GM12878 (cell line): ENCODE measurements around the gene P2RX6. TPM values are rescaled to one million over a fixed set of nuclear protein-coding genes. Genes with fewer than 3 reads are reported as not detected.

Experiments used
- ATAC-seq: fragments of 200-7000 bp; cut with Tn5 transposase; 3 replicates; pipeline ENCODE4 v1.9.1; 2020; ENCODE audit warnings: mild to moderate bottlenecking, moderate library complexity
- BruUV-seq: library from RNA; stranded (reverse); fragments of 400-500 nt; replicated peaks from 2 replicates; lab custom pipeline; 2021; lab: Mats Ljungman, UMichigan
- CTCF ChIA-PET: fragments of 300-600 bp; sonication (Branson Sonifier 250); formaldehyde crosslinking; extraction: SDS; loops from one replicate; lab custom pipeline; 2021; ENCODE audit warnings: inconsistent platforms; lab: Yijun Ruan, JAX
- POLR2A ChIA-PET: fragments of 350-600 bp; formaldehyde crosslinking; extraction: SDS; loops from one replicate; lab custom pipeline; 2021; ENCODE audit warnings: inconsistent platforms; lab: Charles Lee
- RAD21 ChIA-PET: fragments of 300-600 bp; sonication (Branson Sonifier 250); formaldehyde crosslinking; loops from one replicate; lab custom pipeline; 2023; ENCODE audit warnings: antibody characterized with exemption; ENCODE audit not compliant: unreplicated experiment; lab: Charles Lee
- SMC1A ChIA-PET: fragments of 300-600 bp; sonication (Branson Sonifier 250); formaldehyde crosslinking; loops from one replicate; lab custom pipeline; 2023; ENCODE audit not compliant: unreplicated experiment, uncharacterized antibody; lab: Charles Lee
- DNase-seq: peaks from one replicate; pipeline ENCODE4 v3.0.0-alpha.2; 2011; ENCODE audit warnings: low read depth, low spot score
- FAIRE-seq: peaks from 3 replicates; lab custom pipeline; 2011; peaks lifted over from hg19 to GRCh38; lab: Jason Lieb, UNC
- H2AFZ ChIP-seq: 2 replicates; pipeline ENCODE4 v1.6.0; 2011; ENCODE audit warnings: low read depth, low read length, control low read depth; ENCODE audit not compliant: control insufficient read depth
- H3K27ac ChIP-seq: 2 replicates; pipeline ENCODE4 v1.5.1; 2011; ENCODE audit warnings: control low read depth; ENCODE audit not compliant: control insufficient read depth, insufficient read depth
- H3K27me3 ChIP-seq, 2 experiments: replicated peaks in 1 of 2; 2 replicates each; pipeline versions ENCODE4 v1.6.0 to v1.6.1; 2011; ENCODE audit warnings: low read length in 1 of 2; ENCODE audit not compliant: control insufficient read depth in 2 of 2, insufficient read depth in 2 of 2
- H3K36me3 ChIP-seq, 2 experiments: 2 replicates each; pipeline ENCODE4 v1.5.1; 2011; ENCODE audit warnings: low read length in 1 of 2; ENCODE audit not compliant: control insufficient read depth in 2 of 2, insufficient read depth in 2 of 2
- H3K4me1 ChIP-seq: 2 replicates; pipeline ENCODE4 v1.6.1; 2011; ENCODE audit warnings: mild to moderate bottlenecking, low read length, moderate library complexity, mixed read lengths; ENCODE audit not compliant: control insufficient read depth, insufficient read depth
- H3K4me2 ChIP-seq: 2 replicates; pipeline ENCODE4 v1.6.0; 2011; ENCODE audit warnings: control low read depth; ENCODE audit not compliant: control insufficient read depth, insufficient read depth
- H3K4me3 ChIP-seq: fragments of 200-600 bp; sonication (generic); 2 replicates; pipeline ENCODE4 v1.5.1; 2016
- H3K79me2 ChIP-seq: 2 replicates; pipeline ENCODE4 v1.6.0; 2011; ENCODE audit warnings: low read length; ENCODE audit not compliant: control insufficient read depth, insufficient read depth
- H3K9ac ChIP-seq: 2 replicates; pipeline ENCODE4 v1.8.0; 2011; ENCODE audit warnings: low read length, control low read depth, mixed read lengths; ENCODE audit not compliant: control insufficient read depth, insufficient read depth
- H3K9me3 ChIP-seq: replicated peaks from 3 replicates; pipeline ENCODE4 v1.5.1; 2011; ENCODE audit warnings: mild to moderate bottlenecking, low read length; ENCODE audit not compliant: control insufficient read depth, insufficient read depth
- H4K20me1 ChIP-seq: 2 replicates; pipeline ENCODE4 v1.6.0; 2011; ENCODE audit not compliant: control insufficient read depth, insufficient read depth
- EED ChIP-seq: sonication (generic); IDR thresholded peaks from 2 replicates; pipeline ENCODE4 v1.6.1; 2016; ENCODE audit warnings: antibody characterized with exemption, low read depth
- ESRRA ChIP-seq: IDR thresholded peaks from 2 replicates; pipeline ENCODE4 v1.6.1; 2012; ENCODE audit warnings: mild to moderate bottlenecking, low read length, improper control_type of control experiment
- ETV6 ChIP-seq, 2 experiments: fragments of 450-650 bp in 1 of 2; IDR thresholded peaks in 1 of 2; conservative IDR thresholded peaks in 1 of 2; 2 replicates each; pipeline ENCODE4 v1.6.1; 2014; ENCODE audit warnings: antibody characterized with exemption in 1 of 2, borderline replicate concordance in 1 of 2, low read depth in 1 of 2, mild to moderate bottlenecking in 1 of 2, moderate library complexity in 1 of 2
- EZH2 ChIP-seq: IDR thresholded peaks from 2 replicates; pipeline ENCODE4 v1.6.1; 2012; ENCODE audit warnings: low read depth, mild to moderate bottlenecking, control low read depth, inconsistent platforms, low read length, borderline replicate concordance; ENCODE audit not compliant: control insufficient read depth
- FOXM1 ChIP-seq: IDR thresholded peaks from 2 replicates; pipeline ENCODE4 v1.6.1; 2012; ENCODE audit warnings: low read depth, mild to moderate bottlenecking, inconsistent platforms, low read length, moderate library complexity
- GABPA ChIP-seq: IDR thresholded peaks from 2 replicates; pipeline ENCODE4 v1.6.1; 2014; ENCODE audit warnings: antibody characterized with exemption, low read depth, mild to moderate bottlenecking, inconsistent platforms
- HDGF ChIP-seq: fragments of 450-650 bp; IDR thresholded peaks from 2 replicates; pipeline ENCODE4 v1.6.1; 2016; ENCODE audit warnings: antibody characterized with exemption
- JUNB ChIP-seq: IDR thresholded peaks from 2 replicates; pipeline ENCODE4 v1.6.1; 2016; ENCODE audit warnings: antibody characterized with exemption, mild to moderate bottlenecking
- MTA2 ChIP-seq: fragments of 450-650 bp; IDR thresholded peaks from 2 replicates; pipeline ENCODE4 v1.6.1; 2016; ENCODE audit warnings: low read depth, mild to moderate bottlenecking, moderate library complexity
- NR2C1 ChIP-seq: fragments of 450-650 bp; IDR thresholded peaks from 2 replicates; pipeline ENCODE4 v1.6.1; 2017; ENCODE audit warnings: antibody characterized with exemption, mild to moderate bottlenecking, moderate library complexity
- RCOR1 ChIP-seq: conservative IDR thresholded peaks from 2 replicates; pipeline ENCODE4 v1.6.1; 2012; ENCODE audit warnings: low read depth, low read length, improper control_type of control experiment
- SUZ12 ChIP-seq: fragments of 200-600 bp; sonication (generic); IDR thresholded peaks from one replicate; pipeline ENCODE4 v1.6.1; 2018; ENCODE audit warnings: antibody characterized with exemption, mild to moderate bottlenecking; ENCODE audit not compliant: unreplicated experiment
- YY1 ChIP-seq: IDR thresholded peaks from 2 replicates; pipeline ENCODE4 v1.6.1; 2011; ENCODE audit warnings: low read depth, mild to moderate bottlenecking, low read length
- ZBTB33 ChIP-seq: fragments of 450-650 bp; IDR thresholded peaks from 2 replicates; pipeline ENCODE4 v1.6.1; 2017; ENCODE audit warnings: mild to moderate bottlenecking
- ZSCAN29 ChIP-seq: fragments of 450-650 bp; IDR thresholded peaks from 2 replicates; pipeline ENCODE4 v1.6.1; 2017; ENCODE audit warnings: mild to moderate bottlenecking, moderate library complexity
- WGBS: methylation state at CpG from one replicate; pipeline ENCODE4 v1.1.6; 2016; ENCODE audit warnings: low lambda C conversion rate; ENCODE audit not compliant: insufficient replicate concordance, insufficient coverage; ENCODE audit errors: missing lambda C conversion rate; 5-methylcytosine and 5-hydroxymethylcytosine counted together
- in situ Hi-C: fragments of 300-500 bp; cut with MboI; formaldehyde crosslinking; loops from 9 replicates; pipeline ENCODE4 v1.14.3; 2018; ENCODE audit warnings: mixed read lengths
- intact Hi-C: fragments of 100-400 bp; cut with micrococcal nuclease; formaldehyde crosslinking; loops from one replicate; pipeline ENCODE4 v1.14.2; 2022; ENCODE audit not compliant: unreplicated experiment
- polyA plus RNA-seq, 11 experiments: library from polyadenylated mRNA; depleted of rRNA in 4 of 11; unstranded in 6 of 11; stranded (reverse) in 5 of 11; fragments of >200 nt; fragmentation: Nextera tagmentation in 4 of 11; fragmentation: Illumina TruSeq in 1 of 11; extraction: Ambion mirVana in 4 of 11; extraction: Trizol in 1 of 11; gene quantifications; 1 replicate in 1 of 11; 2 replicates in 10 of 11; pipeline versions ENCODE4 v1.2.1 to v1.2.3, GENCODE V29; 2011 to 2016; ENCODE audit warnings: inconsistent platforms in 2 of 11, missing spikeins in 2 of 11, low read depth in 1 of 11
- total RNA-seq, 4 experiments: library from RNA; depleted of rRNA in 3 of 4; stranded (reverse); fragments of >200 nt in 3 of 4; fragmentation: Illumina TruSeq in 1 of 4; extraction: Trizol in 1 of 4; gene quantifications; 2 replicates each; pipeline versions ENCODE4 v1.2.1 to v1.2.3, GENCODE V29; 2013 to 2021
- TF ChIP-seq, protein P1 (sequence below): fragments of 150-350 bp; IDR thresholded peaks from 2 replicates; pipeline ENCODE4 v1.6.1; 2014; ENCODE audit warnings: mild to moderate bottlenecking, low read depth, low read length
- TF ChIP-seq, protein P2 (sequence below): IDR thresholded peaks from 2 replicates; pipeline ENCODE4 v1.6.1; 2011; ENCODE audit warnings: low read depth, mild to moderate bottlenecking, low read length, moderate library complexity, borderline replicate concordance; ENCODE audit errors: extremely low read depth
- TF ChIP-seq, protein P3 (sequence below): fragments of 450-650 bp; IDR thresholded peaks from 2 replicates; pipeline ENCODE4 v1.6.1; 2014; ENCODE audit warnings: mild to moderate bottlenecking
- TF ChIP-seq, protein P4 (sequence below): fragments of 450-650 bp; IDR thresholded peaks from 2 replicates; pipeline ENCODE4 v1.6.1; 2016; ENCODE audit warnings: mild to moderate bottlenecking

P2RX6 gene
- total and polyA plus RNA-seq, 10 of the 15 experiments (the other 5 are each of a cell fraction or from before 2014, with no cell fraction given): 0.03 to 0.21 (median 0.07) TPM; not detected in 5

- Histone ChIP-seq H3K27me3 (no peaks in the 10 kb centered on the region), H3K36me3 (peaks cover 2 to 3% of the 10 kb centered on the region in 2 experiments; a peak in 2 of 4 replicates), H3K27ac (no peak overlapping the region), H3K79me2 (no peaks in the 10 kb centered on the region), H3K4me3 (no peak overlapping the region), H3K4me2 (no peak overlapping the region), H4K20me1 (no peaks in the 10 kb centered on the region), H2AFZ (no peak overlapping the region), H3K4me1 (no peaks in the 10 kb centered on the region), H3K9me3 (no peaks in the 10 kb centered on the region), H3K9ac (no peak overlapping the region)
- no peak for FAIRE-seq
- TF ChIP-seq, protein P1, sequence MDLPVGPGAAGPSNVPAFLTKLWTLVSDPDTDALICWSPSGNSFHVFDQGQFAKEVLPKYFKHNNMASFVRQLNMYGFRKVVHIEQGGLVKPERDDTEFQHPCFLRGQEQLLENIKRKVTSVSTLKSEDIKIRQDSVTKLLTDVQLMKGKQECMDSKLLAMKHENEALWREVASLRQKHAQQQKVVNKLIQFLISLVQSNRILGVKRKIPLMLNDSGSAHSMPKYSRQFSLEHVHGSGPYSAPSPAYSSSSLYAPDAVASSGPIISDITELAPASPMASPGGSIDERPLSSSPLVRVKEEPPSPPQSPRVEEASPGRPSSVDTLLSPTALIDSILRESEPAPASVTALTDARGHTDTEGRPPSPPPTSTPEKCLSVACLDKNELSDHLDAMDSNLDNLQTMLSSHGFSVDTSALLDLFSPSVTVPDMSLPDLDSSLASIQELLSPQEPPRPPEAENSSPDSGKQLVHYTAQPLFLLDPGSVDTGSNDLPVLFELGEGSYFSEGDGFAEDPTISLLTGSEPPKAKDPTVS: no peak
- no peak for TF ChIP-seq SUZ12
- TF ChIP-seq ZBTB33: no peak
- TF ChIP-seq, protein P2, sequence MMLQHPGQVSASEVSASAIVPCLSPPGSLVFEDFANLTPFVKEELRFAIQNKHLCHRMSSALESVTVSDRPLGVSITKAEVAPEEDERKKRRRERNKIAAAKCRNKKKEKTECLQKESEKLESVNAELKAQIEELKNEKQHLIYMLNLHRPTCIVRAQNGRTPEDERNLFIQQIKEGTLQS: no peak
- no peak for TF ChIP-seq EED
- no peak for TF ChIP-seq FOXM1
- no peak for TF ChIP-seq JUNB
- TF ChIP-seq NR2C1: no peak
- TF ChIP-seq ESRRA: no peak
- no peak for TF ChIP-seq GABPA
- no peak for TF ChIP-seq HDGF
- TF ChIP-seq, protein P3, sequence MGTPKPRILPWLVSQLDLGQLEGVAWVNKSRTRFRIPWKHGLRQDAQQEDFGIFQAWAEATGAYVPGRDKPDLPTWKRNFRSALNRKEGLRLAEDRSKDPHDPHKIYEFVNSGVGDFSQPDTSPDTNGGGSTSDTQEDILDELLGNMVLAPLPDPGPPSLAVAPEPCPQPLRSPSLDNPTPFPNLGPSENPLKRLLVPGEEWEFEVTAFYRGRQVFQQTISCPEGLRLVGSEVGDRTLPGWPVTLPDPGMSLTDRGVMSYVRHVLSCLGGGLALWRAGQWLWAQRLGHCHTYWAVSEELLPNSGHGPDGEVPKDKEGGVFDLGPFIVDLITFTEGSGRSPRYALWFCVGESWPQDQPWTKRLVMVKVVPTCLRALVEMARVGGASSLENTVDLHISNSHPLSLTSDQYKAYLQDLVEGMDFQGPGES: no peak
- TF ChIP-seq EZH2: no peak
- TF ChIP-seq ETV6 (conservative IDR thresholded peaks at IDR 0.05 in 1 of 2, IDR thresholded peaks at IDR 0.05 in 1 of 2; ENCODE audit: borderline replicate concordance in 1 of 2, low read depth in 1 of 2): no peak
- no peak for TF ChIP-seq MTA2
- no peak for TF ChIP-seq YY1
- TF ChIP-seq, protein P4, sequence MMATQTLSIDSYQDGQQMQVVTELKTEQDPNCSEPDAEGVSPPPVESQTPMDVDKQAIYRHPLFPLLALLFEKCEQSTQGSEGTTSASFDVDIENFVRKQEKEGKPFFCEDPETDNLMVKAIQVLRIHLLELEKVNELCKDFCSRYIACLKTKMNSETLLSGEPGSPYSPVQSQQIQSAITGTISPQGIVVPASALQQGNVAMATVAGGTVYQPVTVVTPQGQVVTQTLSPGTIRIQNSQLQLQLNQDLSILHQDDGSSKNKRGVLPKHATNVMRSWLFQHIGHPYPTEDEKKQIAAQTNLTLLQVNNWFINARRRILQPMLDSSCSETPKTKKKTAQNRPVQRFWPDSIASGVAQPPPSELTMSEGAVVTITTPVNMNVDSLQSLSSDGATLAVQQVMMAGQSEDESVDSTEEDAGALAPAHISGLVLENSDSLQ: no peak
- TF ChIP-seq RCOR1: no peak
- no peak for TF ChIP-seq ZSCAN29
- no peak for DNase-seq
- intact Hi-C loops: no loop called here
- in situ Hi-C loops: no loop called here
- ChIA-PET SMC1A (no interaction called here), CTCF (interaction anchor here (0.7 kb wide), 1 partner anchor 10 kb away, joined by 3 read pairs; the partner anchor contains the start of gene LZTR1), POLR2A (interaction anchor here (1.7 kb wide), 1 partner anchor 10 kb away, joined by 5 read pairs; the partner anchor contains the start of gene LZTR1), RAD21 (no interaction called here)
- ATAC-seq: no peak
- BruUV-seq: no TSS peak
- WGBS: 95% methylated on average over 7 of the region's 7 CpGs
These were observed 22.9 kb upstream of the P2RX6 start for GRCh38 chr22:20992056-20992442.
